ENCODE measurements around the gene SYT1. TPM values are rescaled to one million over a fixed set of nuclear protein-coding genes. Genes with fewer than 3 reads are reported as not detected.

The SYT1 gene
- total and polyA plus RNA-seq, 10 donors: 0.56 to 7.3 (median 2.6) TPM

DNA sequence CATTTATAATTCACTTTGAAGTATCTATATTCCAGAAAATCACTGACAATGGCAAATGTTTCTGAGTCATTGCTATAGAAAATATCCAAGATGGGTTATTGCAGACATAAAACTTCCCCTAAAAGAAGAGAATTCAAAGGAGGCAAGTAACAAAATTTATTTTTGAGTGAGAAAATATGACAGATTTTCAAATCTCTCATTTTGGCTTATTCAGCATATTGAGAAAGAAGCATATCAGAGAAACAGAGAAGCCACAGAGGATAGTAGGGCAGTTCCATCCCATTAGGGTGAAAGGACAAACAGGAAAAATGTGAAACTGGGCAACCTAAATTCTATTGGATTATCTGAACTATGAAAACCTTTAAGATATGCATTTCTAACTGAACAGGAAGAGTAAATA is 85.0 kb downstream of the SYT1 start:
- H3K4me1 ChIP-seq: no peaks in the 10 kb centered on the region
- TF ChIP-seq, protein P1, sequence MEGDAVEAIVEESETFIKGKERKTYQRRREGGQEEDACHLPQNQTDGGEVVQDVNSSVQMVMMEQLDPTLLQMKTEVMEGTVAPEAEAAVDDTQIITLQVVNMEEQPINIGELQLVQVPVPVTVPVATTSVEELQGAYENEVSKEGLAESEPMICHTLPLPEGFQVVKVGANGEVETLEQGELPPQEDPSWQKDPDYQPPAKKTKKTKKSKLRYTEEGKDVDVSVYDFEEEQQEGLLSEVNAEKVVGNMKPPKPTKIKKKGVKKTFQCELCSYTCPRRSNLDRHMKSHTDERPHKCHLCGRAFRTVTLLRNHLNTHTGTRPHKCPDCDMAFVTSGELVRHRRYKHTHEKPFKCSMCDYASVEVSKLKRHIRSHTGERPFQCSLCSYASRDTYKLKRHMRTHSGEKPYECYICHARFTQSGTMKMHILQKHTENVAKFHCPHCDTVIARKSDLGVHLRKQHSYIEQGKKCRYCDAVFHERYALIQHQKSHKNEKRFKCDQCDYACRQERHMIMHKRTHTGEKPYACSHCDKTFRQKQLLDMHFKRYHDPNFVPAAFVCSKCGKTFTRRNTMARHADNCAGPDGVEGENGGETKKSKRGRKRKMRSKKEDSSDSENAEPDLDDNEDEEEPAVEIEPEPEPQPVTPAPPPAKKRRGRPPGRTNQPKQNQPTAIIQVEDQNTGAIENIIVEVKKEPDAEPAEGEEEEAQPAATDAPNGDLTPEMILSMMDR (IDR thresholded peaks at IDR 0.05 in 8 of 11, conservative IDR thresholded peaks at IDR 0.05 in 3 of 11): no peak
- TF ChIP-seq POLR2A (IDR thresholded peaks at IDR 0.05) (no peak), POLR2AphosphoS5 (IDR thresholded peaks at IDR 0.05) (no peak)
- no peak for DNase-seq

GRCh38 chr12:78951803-78952551 is 87.4 kb downstream of the SYT1 start:
- no peak for DNase-seq
- Histone ChIP-seq H3K4me3 (no peak overlapping the region), H3K36me3 (no peaks in the 10 kb centered on the region), H3K9me3 (peaks cover 0 to 17% (median 3%) of the 10 kb centered on the region in 8 donors), H3K4me1 (no peaks in the 10 kb centered on the region), H3K27ac (no peak overlapping the region), H3K27me3 (replicated peaks in 1 of 7) (no peaks in the 10 kb centered on the region)
- TF ChIP-seq, protein P1 (IDR thresholded peaks at IDR 0.05 in 8 of 11, conservative IDR thresholded peaks at IDR 0.05 in 3 of 11): no peak
- TF ChIP-seq POLR2A (IDR thresholded peaks at IDR 0.05): no peak
- no peak for TF ChIP-seq POLR2AphosphoS5 (IDR thresholded peaks at IDR 0.05)
- 79 to 88% (median 85%) methylated on average over 11 of the region's 11 CpGs for WGBS, 5 donors
- intact Hi-C loops (cut with DNase I; ENCODE audit: low total_unique reads): no loop called here

More for the DNA sequence above, 85.0 kb downstream of the SYT1 start:
- no peaks in the 10 kb centered on the region for H3K27me3 ChIP-seq (replicated peaks in 1 of 7)
- H3K9me3 ChIP-seq: peaks cover 0 to 17% (median 3%) of the 10 kb centered on the region in 8 donors
- intact Hi-C loops (cut with DNase I; ENCODE audit: low total_unique reads): no loop called here
- no peak overlapping the region for H3K4me3 ChIP-seq
- no peaks in the 10 kb centered on the region for H3K36me3 ChIP-seq
- no peak overlapping the region for H3K27ac ChIP-seq

DNA sequence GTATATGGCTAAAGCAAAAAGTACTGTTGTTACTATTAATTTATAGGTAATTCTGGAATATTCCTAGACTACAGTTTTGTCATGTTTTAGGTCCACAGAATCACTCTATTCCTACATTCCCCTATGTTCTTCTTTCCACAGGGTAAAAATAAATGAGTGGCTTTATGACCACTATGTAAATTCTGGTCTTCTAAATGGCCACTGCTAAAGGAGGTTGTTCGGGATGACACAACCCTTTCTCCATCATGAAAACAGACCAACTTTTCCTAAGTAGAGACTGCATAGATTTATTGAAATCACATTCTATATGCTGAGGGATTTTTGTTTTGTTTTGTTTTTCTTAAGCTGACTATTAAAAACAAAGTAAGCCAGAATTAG is 88.0 kb downstream of the SYT1 start:
- no peaks in the 10 kb centered on the region for H3K36me3 ChIP-seq
- no peak overlapping the region for H3K27ac ChIP-seq
- no peak overlapping the region for H3K4me3 ChIP-seq
- 90 to 96% (median 93%) methylated on average over 1 of the region's 1 CpG for WGBS, 5 donors
- no peaks in the 10 kb centered on the region for H3K27me3 ChIP-seq (replicated peaks in 1 of 7)
- DNase-seq: no peak
- TF ChIP-seq POLR2A (IDR thresholded peaks at IDR 0.05) (no peak), POLR2AphosphoS5 (IDR thresholded peaks at IDR 0.05) (no peak)
- TF ChIP-seq, protein P1 (IDR thresholded peaks at IDR 0.05 in 8 of 11, conservative IDR thresholded peaks at IDR 0.05 in 3 of 11): no peak
- no peaks in the 10 kb centered on the region for H3K4me1 ChIP-seq
- intact Hi-C loops (cut with DNase I; ENCODE audit: low total_unique reads): no loop called here
- peaks cover 0 to 17% (median 3%) of the 10 kb centered on the region in 8 donors for H3K9me3 ChIP-seq

GRCh38 chr12:78958941-78959340 is 94.4 kb downstream of the SYT1 start:
- no peaks in the 10 kb centered on the region for H3K4me1 ChIP-seq
- H3K27me3 ChIP-seq (replicated peaks in 1 of 7): no peaks in the 10 kb centered on the region
- TF ChIP-seq POLR2A (IDR thresholded peaks at IDR 0.05) (no peak), POLR2AphosphoS5 (IDR thresholded peaks at IDR 0.05) (no peak)
- TF ChIP-seq, protein P1 (IDR thresholded peaks at IDR 0.05 in 8 of 11, conservative IDR thresholded peaks at IDR 0.05 in 3 of 11): no peak
- H3K9me3 ChIP-seq: no peaks in the 10 kb centered on the region
- 79 to 93% (median 88%) methylated on average over 3 of the region's 3 CpGs for WGBS, 5 donors
- no peaks in the 10 kb centered on the region for H3K36me3 ChIP-seq
- no peak overlapping the region for H3K4me3 ChIP-seq
- intact Hi-C loops (cut with DNase I; ENCODE audit: low total_unique reads): no loop called here
- no peak for DNase-seq
- H3K27ac ChIP-seq: no peak overlapping the region
